GM18951 (cell line): ENCODE measurements around the gene MTRF1.
"Not testable (repeated sequence)": the region's sequence is repeated elsewhere in the genome, so short reads cannot be mapped to it uniquely, and the experiment has no call there.

Experiments used
- POLR2A ChIP-seq: IDR thresholded peaks from 4 replicates; pipeline ENCODE4 v1.6.1; 2011; ENCODE audit warnings: mild to moderate bottlenecking; ENCODE audit not compliant: insufficient read length, insufficient read depth; ENCODE audit errors: extremely low read depth
- in situ Hi-C: fragments of 300-500 bp; cut with MboI; formaldehyde crosslinking; loops from one replicate; pipeline ENCODE4 v1.12.0; 2022; ENCODE audit warnings: low sequenced_read_pairs, mixed read lengths, inconsistent platforms; ENCODE audit not compliant: unreplicated experiment

The MTRF1 gene

GRCh38 chr13:41295973-41296372 is 32.6 kb upstream of the MTRF1 start:
- no peak for TF ChIP-seq POLR2A
- in situ Hi-C loops = no loop called here

DNA sequence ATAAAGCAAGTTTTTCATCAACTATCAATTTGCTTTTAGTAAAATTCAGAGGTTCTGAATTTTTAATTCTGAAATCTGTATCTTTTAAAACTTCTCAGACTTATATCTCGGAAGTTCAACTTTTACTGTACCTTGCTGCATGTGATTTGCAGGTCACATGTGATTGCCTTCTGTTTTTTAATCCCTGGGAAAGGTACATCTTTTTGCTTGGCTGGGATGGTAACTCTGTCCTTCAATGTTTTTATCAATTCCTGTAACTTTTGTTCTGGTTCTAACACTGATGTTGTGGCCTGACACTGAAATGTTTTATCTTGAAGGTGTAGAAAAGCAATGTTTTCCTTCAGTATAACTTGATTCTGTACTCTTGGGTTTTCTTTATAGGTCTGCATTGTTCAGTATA is 31.5 kb upstream of the MTRF1 start:
- in situ Hi-C loops = no loop called here
- TF ChIP-seq POLR2A = no peak

GRCh38 chr13:41293272-41293671 is 29.9 kb upstream of the MTRF1 start:
- no peak for TF ChIP-seq POLR2A
- in situ Hi-C loops = no loop called here

- in situ Hi-C loops = no loop called here
- no peak for TF ChIP-seq POLR2A
These were observed 27.9 kb upstream of the MTRF1 start for GRCh38 chr13:41291246-41291645.

DNA sequence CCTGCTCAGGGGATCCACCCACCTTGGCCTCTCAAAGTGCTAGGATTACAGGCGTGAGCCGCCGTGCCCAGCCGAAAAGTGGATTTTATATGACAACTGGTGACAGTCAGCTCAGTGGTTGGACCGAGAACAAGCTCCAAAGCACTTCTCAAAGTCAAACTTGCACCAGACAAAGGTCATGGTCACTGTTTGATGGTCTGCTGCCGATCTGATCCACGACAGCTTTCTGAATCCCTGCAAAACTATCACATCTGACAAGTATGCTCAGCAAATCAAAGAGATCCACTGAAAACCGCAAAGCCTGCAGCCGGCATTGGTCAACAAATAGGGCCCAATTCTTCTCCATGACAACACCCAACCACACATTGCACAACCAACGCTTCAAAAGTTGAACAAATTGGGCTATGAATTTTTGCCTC is 26.1 kb upstream of the MTRF1 start:
- TF ChIP-seq POLR2A = no peak
- in situ Hi-C loops = no loop called here

- in situ Hi-C loops = no loop called here
- no peak for TF ChIP-seq POLR2A
These were observed 23.0 kb upstream of the MTRF1 start for GRCh38 chr13:41286370-41286769.

GRCh38 chr13:41284512-41285288 is 21.3 kb upstream of the MTRF1 start:
- in situ Hi-C loops = no loop called here
- TF ChIP-seq POLR2A = no peak

GRCh38 chr13:41282129-41282571 is 18.8 kb upstream of the MTRF1 start:
- TF ChIP-seq POLR2A = no peak
- in situ Hi-C loops = no loop called here

DNA sequence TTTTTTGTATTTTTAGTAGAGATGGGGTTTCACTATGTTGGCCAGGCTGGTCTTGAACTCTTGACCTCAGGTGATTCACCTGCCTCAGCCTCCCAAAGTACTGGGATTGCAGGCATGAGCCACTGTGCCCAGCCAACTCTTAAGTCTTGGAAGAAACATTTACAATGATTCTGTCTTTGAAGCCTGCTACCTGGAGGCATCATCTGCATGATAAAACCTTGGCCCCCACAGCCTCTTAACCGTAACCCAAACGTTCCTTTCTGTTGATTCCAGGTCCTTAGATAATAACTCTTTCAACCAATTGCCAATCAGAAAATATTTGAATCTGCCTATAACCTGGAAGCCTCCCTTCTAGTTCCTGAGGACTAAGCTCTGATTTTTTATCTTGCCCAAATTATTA is 15.8 kb upstream of the MTRF1 start:
- in situ Hi-C loops = not testable (repeated sequence)

DNA sequence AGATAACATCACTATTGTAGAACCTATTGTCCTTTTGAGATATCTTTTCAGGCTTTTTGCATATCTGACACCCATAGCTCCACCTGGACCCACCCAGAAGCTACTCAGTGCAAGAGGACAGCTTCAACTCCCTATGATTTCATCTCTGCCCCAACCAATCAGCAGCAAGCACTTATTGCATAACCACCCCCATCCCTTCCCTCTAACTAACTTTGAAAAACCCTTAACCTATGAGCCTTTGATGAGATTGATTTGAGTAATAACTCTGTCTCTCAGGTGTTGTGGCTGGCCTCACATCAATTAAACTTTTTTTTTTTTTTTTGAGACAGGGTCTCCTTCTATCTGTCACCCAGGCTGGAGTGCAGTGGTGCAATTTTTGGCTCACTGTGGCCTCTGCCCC is 13.4 kb upstream of the MTRF1 start:
- TF ChIP-seq POLR2A = no peak
- in situ Hi-C loops = no loop called here

DNA sequence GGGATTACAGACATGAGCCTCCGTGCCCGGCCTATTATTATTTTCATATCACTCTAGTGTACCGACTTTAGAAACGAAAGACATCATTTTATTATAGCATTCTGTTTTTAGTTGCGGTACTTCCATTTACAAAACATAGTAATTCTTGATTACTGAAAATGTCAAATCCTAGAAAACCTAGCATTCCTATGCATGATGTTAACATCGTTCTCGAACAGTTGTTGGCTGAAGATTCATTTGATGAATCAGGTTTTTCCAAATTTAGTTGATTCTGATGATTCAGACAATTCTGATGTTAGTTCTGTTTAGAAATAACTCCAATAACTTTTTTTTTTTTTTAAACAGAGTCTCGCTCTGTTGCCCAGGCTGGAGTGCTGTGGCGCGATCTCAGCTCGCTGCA is 11.5 kb upstream of the MTRF1 start:
- in situ Hi-C loops = no loop called here
- no peak for TF ChIP-seq POLR2A

DNA sequence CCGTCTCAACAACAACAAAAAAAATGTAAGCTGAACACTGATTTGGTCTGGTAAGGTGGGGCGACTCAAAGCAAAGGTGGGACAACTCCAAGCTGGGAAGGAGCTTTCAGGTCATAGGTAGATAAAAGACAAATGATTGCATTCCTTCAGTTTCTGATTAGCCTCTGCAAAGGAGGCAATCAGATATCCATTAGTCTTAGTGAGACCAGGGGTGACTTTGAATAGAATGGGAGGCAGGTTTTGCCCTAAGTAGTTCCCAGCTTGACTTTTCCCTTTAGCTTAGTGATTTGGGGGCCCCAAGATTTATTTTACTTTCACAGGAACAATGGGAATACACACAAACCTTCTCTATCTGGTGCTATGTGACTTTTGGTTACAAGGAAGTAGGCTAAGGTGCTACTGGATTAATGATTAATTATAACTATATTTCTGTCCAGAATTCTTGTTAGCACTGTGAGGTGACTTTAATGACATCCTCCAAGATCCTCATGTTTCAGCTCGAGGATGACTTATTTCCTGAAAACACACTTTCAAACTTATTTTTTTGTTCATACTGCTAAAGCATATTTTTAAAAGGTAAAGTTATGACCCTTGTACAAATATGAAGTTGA is 10.6 kb upstream of the MTRF1 start:
- in situ Hi-C loops = no loop called here
- no peak for TF ChIP-seq POLR2A

- in situ Hi-C loops = no loop called here
- TF ChIP-seq POLR2A = no peak
These were observed 8.3 kb upstream of the MTRF1 start for GRCh38 chr13:41271456-41272285.
